ENCODE data around the gene MICAL2.

MICAL2 gene

DNA sequence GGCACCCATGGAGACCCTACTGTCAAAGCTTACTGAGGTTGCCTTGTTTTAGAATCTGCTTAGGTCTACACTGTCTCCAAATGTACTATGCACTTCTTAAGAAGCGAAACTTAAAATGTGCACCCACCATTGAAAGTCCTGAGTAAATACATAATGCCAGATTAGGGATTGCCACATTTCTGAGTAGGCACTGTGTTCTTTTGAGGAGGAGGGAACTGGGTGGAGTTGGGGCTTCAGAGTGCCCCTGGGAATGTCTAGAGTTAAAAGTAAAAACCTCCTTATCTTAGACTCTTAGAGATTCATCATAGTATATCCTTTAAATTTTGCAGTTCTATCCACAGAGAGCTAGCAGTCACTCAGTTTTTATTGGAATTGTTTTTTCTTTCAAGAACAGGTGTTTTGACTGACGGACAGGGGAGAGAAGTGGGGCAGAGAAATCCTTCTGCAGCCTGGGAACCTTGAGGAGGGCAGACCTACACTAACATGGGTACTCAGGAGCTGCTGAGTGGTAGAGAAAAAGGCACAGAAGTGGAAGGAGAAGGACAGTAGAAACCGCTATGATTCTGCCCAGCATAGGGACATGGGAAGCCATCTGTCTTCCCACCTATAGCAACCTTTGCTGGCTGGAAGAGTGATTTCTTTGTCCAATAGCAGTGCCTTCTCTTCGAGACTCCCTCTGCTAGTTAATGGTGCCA is 33.4 kb upstream of the MICAL2 start:
- DNase-seq, result no peak

DNA sequence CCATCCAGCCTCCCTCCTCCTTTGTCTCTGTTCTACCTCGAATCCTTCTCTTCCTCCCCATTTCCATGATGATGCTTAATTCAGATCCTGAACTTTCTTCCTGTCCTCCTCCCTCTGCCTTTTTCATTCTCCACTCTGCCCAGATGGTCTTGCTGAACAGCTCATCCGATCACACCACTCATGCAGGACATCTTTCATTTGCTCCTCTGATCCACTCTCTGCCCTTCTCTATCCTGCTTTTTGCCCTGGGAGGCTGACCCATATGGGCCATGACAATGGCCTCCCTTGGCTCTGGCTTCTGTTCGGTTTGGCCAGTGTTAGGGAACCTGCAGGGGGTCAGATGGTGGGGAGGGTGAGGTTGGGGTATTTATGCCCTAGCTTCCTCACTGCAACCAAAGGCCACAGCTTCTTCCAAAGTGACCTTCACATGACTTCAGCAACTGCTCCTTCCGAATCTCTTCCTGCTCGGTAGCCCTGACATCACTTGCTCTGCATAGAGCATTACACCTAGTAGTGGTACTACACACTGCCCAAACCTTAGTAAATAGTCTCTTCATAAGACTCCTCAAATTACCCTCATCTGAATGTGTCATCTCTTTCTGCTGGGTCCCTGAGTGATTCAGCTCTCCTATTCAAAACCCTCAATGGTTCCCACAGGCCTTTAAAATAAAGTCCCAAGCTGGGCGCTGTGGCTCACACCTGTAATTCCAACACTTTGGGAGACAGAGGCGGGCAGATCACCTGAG is 32.7 kb upstream of the MICAL2 start:
- DNase-seq, result no peak

DNA sequence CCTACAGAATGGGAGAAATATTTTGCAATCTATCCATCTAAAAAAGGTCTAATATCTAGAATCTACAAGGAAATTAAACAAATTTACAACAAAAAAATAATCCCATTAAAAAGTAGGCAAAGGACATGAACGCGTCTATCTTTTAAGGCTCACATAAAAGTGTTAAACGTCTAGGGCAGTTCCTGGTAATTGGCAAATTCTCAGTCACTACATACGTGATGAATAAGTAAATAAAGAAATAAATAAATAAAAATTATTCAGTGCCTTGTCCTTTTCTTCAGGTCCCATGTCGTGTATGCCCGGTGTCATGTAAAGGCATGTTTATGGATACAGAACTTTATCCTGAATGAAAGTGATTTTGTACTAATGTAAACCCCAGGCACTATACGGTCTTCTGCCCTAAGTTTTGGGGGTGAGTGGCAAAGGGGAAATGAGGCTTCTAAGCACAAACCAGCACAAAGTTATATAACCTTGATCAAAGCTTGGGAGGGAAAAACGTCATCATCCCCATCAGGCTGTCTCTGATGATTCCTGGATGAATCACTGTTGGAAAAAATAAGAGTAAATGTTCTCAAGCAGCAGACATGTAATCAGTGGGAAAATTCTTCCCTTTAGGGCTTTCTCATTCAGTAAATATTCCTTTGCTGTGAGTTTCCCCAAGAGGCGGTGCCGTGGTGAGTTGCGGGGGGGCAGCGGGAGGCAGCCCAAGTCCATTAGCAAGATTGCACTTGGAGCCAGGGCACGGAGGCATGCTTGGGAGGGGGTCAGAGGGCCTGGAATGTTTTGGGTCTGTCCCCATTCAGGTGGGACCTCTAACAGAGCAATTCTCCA is 30.4 kb upstream of the MICAL2 start:
- DNase-seq, result no peak

GRCh38 chr11:12083380-12083779 is 27.0 kb upstream of the MICAL2 start:
- no peak for DNase-seq

DNA sequence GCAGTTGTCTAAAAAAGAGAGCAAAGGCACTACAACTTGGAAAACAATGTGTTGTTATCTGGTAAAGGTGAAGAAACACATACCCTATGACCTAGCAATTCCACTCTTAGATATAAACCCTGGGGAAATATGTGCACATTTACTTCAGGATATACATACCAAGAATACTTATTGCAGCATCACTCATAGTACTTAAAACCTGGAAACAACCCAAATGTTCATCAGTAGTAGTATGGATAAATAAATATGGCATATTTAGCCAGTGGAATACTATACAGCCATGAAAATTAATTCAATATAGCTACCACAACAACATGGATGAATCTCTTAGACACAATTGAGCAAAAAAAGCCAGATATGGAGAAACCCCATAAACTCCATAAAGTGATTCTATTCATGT is 26.1 kb upstream of the MICAL2 start:
- DNase-seq, result no peak

DNA sequence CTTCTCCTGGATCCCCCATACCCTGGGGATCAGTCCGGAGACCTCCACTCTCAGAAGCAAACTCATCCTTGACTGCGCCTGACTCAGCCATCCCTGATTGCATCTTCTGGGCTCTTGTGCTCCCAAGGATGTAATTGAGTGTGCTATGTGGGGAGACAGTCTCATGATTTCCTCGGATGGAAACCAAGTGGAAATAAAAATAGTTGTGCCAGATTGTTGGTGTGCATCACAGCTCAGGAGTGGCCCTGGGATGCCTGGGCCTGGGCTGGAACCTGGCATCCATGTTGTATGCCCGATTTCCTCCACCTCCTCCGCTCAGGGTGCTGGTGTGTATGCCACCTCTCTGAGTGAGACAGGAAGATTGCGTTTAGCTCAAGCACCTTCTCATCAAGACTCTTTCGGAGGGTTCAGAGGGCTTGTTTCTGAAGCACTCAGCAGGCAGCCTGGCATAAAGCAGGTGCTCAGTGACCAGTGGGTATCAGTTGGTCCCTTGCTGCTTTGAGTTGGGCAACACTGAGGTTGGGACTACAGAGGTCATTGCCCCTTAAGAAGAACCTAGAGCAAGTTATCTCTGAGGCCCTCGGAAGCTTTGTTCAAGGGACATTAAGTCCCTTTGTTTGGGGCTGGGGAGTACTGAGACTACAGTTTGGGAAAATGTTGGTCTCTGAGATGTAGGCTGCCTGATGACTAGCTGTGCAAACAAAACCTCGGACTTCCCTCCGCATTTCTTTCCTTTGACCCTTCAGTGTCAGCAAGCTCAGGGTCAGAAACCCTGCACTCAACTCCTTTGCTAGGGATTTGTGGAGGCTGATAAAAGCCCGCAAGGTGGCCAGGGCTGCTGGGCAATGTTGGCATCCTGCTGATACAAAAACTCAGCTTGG is 24.8 kb upstream of the MICAL2 start:
- DNase-seq, result no peak

- DNase-seq, result no peak
Observed at GRCh38 chr11:12086271-12087074, 23.9 kb upstream of the MICAL2 start.

GRCh38 chr11:12087075-12088004 is 23.1 kb upstream of the MICAL2 start:
- no peak for DNase-seq

- DNase-seq, result peak; percentile 65
Observed at GRCh38 chr11:12088047-12088481, 22.3 kb upstream of the MICAL2 start.

DNA sequence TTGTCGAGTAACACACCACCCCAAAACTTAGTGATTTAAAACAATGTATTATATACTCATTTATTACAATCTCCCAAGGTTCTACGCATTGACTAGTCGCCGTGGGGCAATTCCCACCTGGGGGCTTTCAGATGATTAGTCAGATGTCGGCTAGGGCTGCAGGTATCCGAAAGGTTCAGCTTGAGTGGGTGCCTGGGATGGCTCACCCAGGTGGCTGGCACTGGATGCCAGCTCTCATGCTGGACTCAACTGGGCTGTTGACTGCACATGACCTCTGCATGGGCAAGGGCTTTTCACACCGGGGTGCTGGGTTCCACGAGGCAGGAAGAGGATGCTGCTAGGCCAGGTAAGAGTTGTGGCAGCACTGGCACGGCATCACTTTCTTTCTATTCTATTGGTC is 21.9 kb upstream of the MICAL2 start:
- DNase-seq, result no peak

DNA sequence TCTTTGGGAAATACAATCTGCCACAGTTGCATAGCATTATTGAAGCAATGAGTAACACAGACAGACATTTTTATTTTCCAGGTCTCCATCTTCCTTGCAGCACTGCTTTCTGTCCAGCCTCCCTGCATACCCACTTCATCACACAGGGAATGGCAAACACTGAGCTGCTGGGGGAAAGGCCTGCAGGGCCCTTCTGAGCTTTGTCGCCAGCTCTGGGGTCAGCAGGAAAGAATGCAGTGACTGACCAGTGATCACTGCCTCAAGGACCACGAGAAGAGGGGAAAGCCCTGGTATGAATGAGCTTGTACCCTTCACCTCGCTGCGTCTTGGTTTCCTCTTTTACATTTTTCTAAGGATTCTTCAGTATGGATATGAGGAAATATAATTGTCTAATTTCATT is 21.3 kb upstream of the MICAL2 start:
- no peak for DNase-seq

- DNase-seq, result no peak
Observed at GRCh38 chr11:12089473-12089872, 20.9 kb upstream of the MICAL2 start.

DNA sequence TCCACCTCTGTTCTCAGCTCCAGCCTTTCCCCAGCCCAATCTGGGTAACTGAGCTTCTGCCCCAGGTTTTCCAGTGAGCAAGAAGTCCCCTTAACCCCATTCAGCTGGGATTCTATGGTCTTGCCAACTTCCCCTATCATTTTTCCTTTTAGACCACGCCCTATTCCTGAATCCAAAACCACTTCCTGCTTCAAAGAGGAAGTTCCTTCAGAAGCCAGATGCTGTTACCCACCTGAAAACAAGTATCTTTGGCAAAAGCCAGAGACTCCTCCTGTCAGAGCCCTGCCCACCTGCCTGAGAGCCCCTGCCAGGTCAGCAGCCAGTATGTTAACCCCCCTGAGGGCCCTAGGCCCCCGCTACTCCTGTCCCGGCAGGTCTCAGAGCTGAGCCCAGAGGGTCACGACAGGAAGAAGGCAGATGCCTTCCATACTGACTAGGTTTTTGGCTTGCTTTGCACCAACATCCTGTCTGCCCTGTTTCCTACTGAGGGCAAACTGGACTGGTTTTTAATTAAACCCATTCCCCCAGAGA is 20.3 kb upstream of the MICAL2 start:
- no peak for DNase-seq

GRCh38 chr11:12090761-12091258 is 19.6 kb upstream of the MICAL2 start:
- no peak for DNase-seq

DNA sequence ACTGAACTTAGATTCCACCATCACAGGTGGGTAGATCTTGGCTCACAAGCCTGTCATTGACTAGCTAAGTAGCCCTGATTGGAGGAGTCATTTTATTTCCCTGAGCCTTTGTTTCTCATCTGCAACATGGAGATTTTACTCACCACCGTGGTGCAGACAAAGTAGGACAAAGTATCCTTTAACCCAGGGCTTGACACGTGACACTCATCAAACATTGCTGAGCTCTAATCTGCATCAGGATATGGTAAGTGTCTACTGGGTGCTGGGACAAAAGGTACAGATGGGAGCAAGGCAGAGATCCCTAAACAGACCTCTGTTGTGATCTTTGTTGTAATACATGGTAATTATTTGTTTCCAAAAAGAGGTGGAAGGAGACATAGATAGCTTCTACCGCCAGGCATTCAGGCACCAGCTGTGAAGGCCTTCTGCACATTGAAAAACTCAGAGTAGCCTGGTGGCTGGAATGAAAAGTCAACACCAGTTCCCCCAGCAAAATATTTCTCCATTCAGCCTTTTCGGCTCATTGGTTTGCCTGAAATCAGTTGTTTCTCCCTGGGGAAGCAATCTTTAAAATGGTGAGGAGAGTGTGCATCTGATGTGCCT is 18.3 kb upstream of the MICAL2 start:
- DNase-seq, result no peak

- peak; percentile 54 for DNase-seq
Observed at GRCh38 chr11:12092714-12093113, 17.7 kb upstream of the MICAL2 start.

GRCh38 chr11:12094872-12095800 is 15.3 kb upstream of the MICAL2 start:
- DNase-seq, result no peak

DNA sequence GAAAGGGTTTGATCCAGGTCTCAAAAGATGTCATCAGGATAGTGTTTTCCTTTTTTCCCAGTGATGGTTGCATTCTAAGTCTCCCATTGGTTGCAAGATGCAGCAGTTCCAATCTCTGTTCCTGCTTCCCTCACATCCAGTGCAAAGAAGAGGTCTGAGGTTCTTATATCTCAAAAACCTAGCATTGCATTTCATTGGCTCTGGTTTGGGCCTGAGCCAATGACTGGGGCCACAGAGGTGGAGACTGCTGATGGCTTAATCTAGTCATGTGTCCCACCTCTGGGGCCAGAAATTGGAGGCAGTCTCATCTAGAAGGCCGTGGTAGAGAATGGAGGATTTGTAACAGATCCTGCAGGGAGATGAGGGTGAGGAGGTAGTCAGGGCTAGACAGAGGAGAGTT is 13.2 kb upstream of the MICAL2 start:
- DNase-seq, result no peak

GRCh38 chr11:12098601-12099000 is 11.8 kb upstream of the MICAL2 start:
- no peak for DNase-seq
